T-cell (primary cell): ENCODE results near the gene GPR83. TPM values are rescaled to one million over a fixed set of nuclear protein-coding genes. Genes with fewer than 3 reads are reported as not detected.

ENCODE experiments used
- ATAC-seq, 4 experiments: fragments of 200-7000 bp in 3 of 4; fragments of 150-1000 bp in 1 of 4; cut with Tn5 transposase; replicated peaks in 1 of 4; 1 replicate in 3 of 4; 2 replicates in 1 of 4; pipeline ENCODE4 v1.10.0; 2021; ENCODE audit warnings: moderate library complexity in 3 of 4, mild to moderate bottlenecking in 2 of 4, moderate number of reproducible peaks in 1 of 4
- CTCF ChIA-PET, 2 donors: fragments of 300-600 bp; sonication (Branson Sonifier 250); formaldehyde crosslinking; loops; one replicate each; lab custom pipeline; 2022; ENCODE audit warnings: antibody characterized with exemption in 2 of 2; lab: Charles Lee
- POLR2A ChIA-PET, 2 donors: fragments of 300-600 bp; sonication (Branson Sonifier 250); formaldehyde crosslinking; loops; one replicate each; lab custom pipeline; 2022; ENCODE audit warnings: antibody characterized with exemption in 2 of 2; lab: Charles Lee
- DNase-seq, 35 experiments: peaks; one replicate each; pipeline versions ENCODE4 v3.0.0 to v3.0.0-alpha.2; 2013 to 2023
- H3K27ac ChIP-seq: one replicate; pipeline ENCODE4 v1.5.1; 2013; ENCODE audit warnings: low read length
- H3K27me3 ChIP-seq, 2 experiments: replicated peaks in 1 of 2; 1 replicate in 1 of 2; 2 replicates in 1 of 2; pipeline versions ENCODE4 v1.6.1 to v1.7.0; 2013; ENCODE audit warnings: low read length in 1 of 2, mixed read lengths in 1 of 2; ENCODE audit not compliant: control insufficient read depth in 2 of 2, insufficient read depth in 2 of 2; ENCODE audit errors: extremely low read depth in 1 of 2
- H3K36me3 ChIP-seq, 2 donors: 1 replicate in 1 of 2; 2 replicates in 1 of 2; pipeline versions ENCODE4 v1.6.1 to v1.7.0; 2013; ENCODE audit warnings: low read length in 1 of 2; ENCODE audit not compliant: control insufficient read depth in 2 of 2, insufficient read depth in 1 of 2; ENCODE audit errors: extremely low read depth in 1 of 2
- H3K4me1 ChIP-seq, 2 experiments: 1 replicate in 1 of 2; 2 replicates in 1 of 2; pipeline versions ENCODE4 v1.6.1 to v1.7.0; 2013; ENCODE audit warnings: low read length in 2 of 2, mixed read lengths in 1 of 2; ENCODE audit not compliant: insufficient read depth in 2 of 2, control insufficient read depth in 1 of 2; ENCODE audit errors: extremely low read depth in 1 of 2
- H3K4me3 ChIP-seq, 2 donors: 1 replicate in 1 of 2; 2 replicates in 1 of 2; pipeline versions ENCODE4 v1.5.1 to v1.7.0; 2013; ENCODE audit warnings: mild to moderate bottlenecking in 2 of 2, low read length in 1 of 2, moderate library complexity in 1 of 2; ENCODE audit not compliant: control insufficient read depth in 1 of 2; ENCODE audit errors: extremely low read depth in 1 of 2
- H3K9me3 ChIP-seq: 2 replicates; pipeline ENCODE4 v1.7.0; 2013
- H3K27ac Mint-ChIP-seq, 2 donors: one replicate each; pipeline ENCODE4 v1.8.0; 2020 to 2021; ENCODE audit warnings: mild to moderate bottlenecking in 2 of 2, mixed read lengths in 2 of 2
- H3K27me3 Mint-ChIP-seq, 2 donors: one replicate each; pipeline ENCODE4 v1.8.0; 2021 to 2022; ENCODE audit warnings: mixed read lengths in 2 of 2
- H3K36me3 Mint-ChIP-seq: one replicate; pipeline ENCODE4 v1.8.0; 2021; ENCODE audit warnings: mixed read lengths
- H3K4me1 Mint-ChIP-seq, 3 donors: one replicate each; pipeline ENCODE4 v1.8.0; 2020 to 2022; ENCODE audit warnings: mixed read lengths in 3 of 3, mild to moderate bottlenecking in 1 of 3
- H3K4me3 Mint-ChIP-seq, 3 donors: one replicate each; pipeline ENCODE4 v1.8.0; 2020 to 2022; ENCODE audit warnings: mild to moderate bottlenecking in 3 of 3, mixed read lengths in 3 of 3, moderate library complexity in 3 of 3
- H3K9me3 Mint-ChIP-seq, 3 donors: one replicate each; pipeline ENCODE4 v1.8.0; 2020 to 2022; ENCODE audit warnings: mixed read lengths in 3 of 3
- WGBS: methylation state at CpG from one replicate; pipeline ENCODE4 v1.1.5; 2013; ENCODE audit warnings: missing lambda C conversion rate; ENCODE audit not compliant: insufficient coverage; 5-methylcytosine and 5-hydroxymethylcytosine counted together
- total RNA-seq, 35 experiments: library from RNA in 6 of 35; stranded (reverse) in 6 of 35; fragments of 120-200 nt in 1 of 35; gene quantifications; one replicate each; pipeline versions ENCODE4 v1.2.1 to v1.2.4 and lab custom pipeline; 2013 to 2026

The GPR83 gene
- total RNA-seq, 5 donors from 2014 or later (not counting 1 experiment from before 2014, with no cell fraction given) = 0.06 to 0.16 (median 0.12) TPM; not detected in 1

- no peak for DNase-seq
- no peaks in the 10 kb centered on the region for H3K36me3 ChIP-seq
- no peak for ATAC-seq
Measured at GRCh38 chr11:94329501-94329900, 71.7 kb downstream of the GPR83 start.

DNA sequence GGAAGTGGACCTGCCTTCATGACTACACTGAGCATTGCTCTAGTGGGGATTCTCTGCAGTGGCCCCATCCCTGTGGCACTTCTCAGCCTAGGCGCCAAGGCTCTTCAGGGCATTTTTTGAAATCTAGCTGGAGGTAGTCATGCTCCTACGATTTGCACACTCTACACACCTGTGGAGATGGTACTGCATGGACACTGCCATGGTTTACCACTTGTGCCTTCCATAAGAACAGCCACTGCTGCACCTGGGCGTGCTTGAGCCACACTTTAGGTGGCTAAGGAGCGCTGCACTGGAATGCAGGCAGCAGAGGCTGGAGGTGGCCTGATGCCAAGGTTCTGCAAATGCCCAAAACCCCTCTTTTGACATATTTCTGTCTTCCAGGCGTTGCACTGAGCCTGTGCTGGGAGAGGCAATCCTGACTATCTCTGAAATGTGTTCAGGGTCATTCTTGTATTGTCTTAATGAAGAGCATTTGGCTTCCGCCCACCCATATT lies 72.6 kb downstream of the GPR83 start:
- Histone ChIP-seq H3K9me3 (no peaks in the 10 kb centered on the region), H3K4me1 (no peaks in the 10 kb centered on the region), H3K27me3 (no peaks in the 10 kb centered on the region), H3K4me3 (no peak overlapping the region), H3K27ac (no peak overlapping the region), H3K36me3 (no peaks in the 10 kb centered on the region)
- Mint-ChIP-seq H3K4me1 (no peaks in the 10 kb centered on the region), H3K27me3 (peaks cover 2 to 12% of the 10 kb centered on the region in 2 donors), H3K27ac (no peak overlapping the region), H3K4me3 (no peak overlapping the region), H3K36me3 (no peaks in the 10 kb centered on the region), H3K9me3 (peaks cover 0 to 9% (median 6%) of the 10 kb centered on the region in 3 donors)
- DNase-seq = no peak
- POLR2A ChIA-PET = no interaction called here
- WGBS = 56% methylated on average over 5 of the region's 6 CpGs
- CTCF ChIA-PET = no interaction called here
- ATAC-seq = no peak

More at GRCh38 chr11:94329501-94329900, 71.7 kb downstream of the GPR83 start:
- Histone ChIP-seq H3K4me3 (no peak overlapping the region), H3K27ac (no peak overlapping the region), H3K4me1 (no peaks in the 10 kb centered on the region), H3K27me3 (no peaks in the 10 kb centered on the region), H3K9me3 (no peaks in the 10 kb centered on the region)
- H3K9me3 Mint-ChIP-seq = peaks cover 0 to 9% (median 6%) of the 10 kb centered on the region in 3 donors
- ChIA-PET CTCF (no interaction called here), POLR2A (no interaction called here)
- no peak overlapping the region for H3K4me3 Mint-ChIP-seq
- peaks cover 2 to 12% of the 10 kb centered on the region in 2 donors for H3K27me3 Mint-ChIP-seq
- no peaks in the 10 kb centered on the region for H3K36me3 Mint-ChIP-seq
- no peak overlapping the region for H3K27ac Mint-ChIP-seq
- H3K4me1 Mint-ChIP-seq = no peaks in the 10 kb centered on the region
- 77% methylated on average over 3 of the region's 3 CpGs for WGBS

Other genes with a start within 250 kb of the GPR83 start
- gene IZUMO1R, start 96.8 kb downstream of the GPR83 start, total RNA-seq = not detected
- gene MRE11, start 92.4 kb upstream of the GPR83 start, total RNA-seq = 10 to 100 TPM; 22.1 to 34.0 (median 27.4) TPM
- 10 to 100 TPM; 36.9 to 43.4 (median 39.7) TPM for gene ANKRD49, start 92.6 kb upstream of the GPR83 start, total RNA-seq
- not detected for gene C11orf97, start 111.0 kb upstream of the GPR83 start, total RNA-seq
- 1 to 10 TPM; 3.4 to 7.0 (median 6.4) TPM for gene FUT4, start 142.5 kb upstream of the GPR83 start, total RNA-seq
- 1 to 10 TPM in 4 of 5 donors, under 1 TPM in 1; 0.82 to 2.7 (median 2.0) TPM for gene PIWIL4, start 165.9 kb upstream of the GPR83 start, total RNA-seq